Thoracic aorta (tissue), 2 donors: ENCODE results near the gene NRG2. TPM values are rescaled to one million over a fixed set of nuclear protein-coding genes. Genes with fewer than 3 reads are reported as not detected.
A peak's percentile ranks its signal among the peaks of the same experiment; 100 is the strongest.

Experiments used
- ATAC-seq: fragments of 150-250 bp; one replicate; pipeline ENCODE4 v1.8.0; 2017; ENCODE audit warnings: low read depth; ENCODE audit not compliant: insufficient number of reproducible peaks, low FRiP score
- DNase-seq: peaks from one replicate; pipeline ENCODE4 v3.0.0-alpha.2; 2020; ENCODE audit warnings: low spot score
- H3K27ac ChIP-seq, 2 donors: fragments of 200-600 bp; sonication (generic); 1 replicate in 1 of 2; 2 replicates in 1 of 2; pipeline ENCODE4 v1.5.1; 2016; ENCODE audit warnings: mild to moderate bottlenecking in 2 of 2, moderate library complexity in 2 of 2
- H3K27me3 ChIP-seq: fragments of 200-600 bp; sonication (generic); replicated peaks from 2 replicates; pipeline ENCODE4 v1.6.0; 2016; ENCODE audit warnings: mild to moderate bottlenecking; ENCODE audit not compliant: insufficient read depth
- H3K36me3 ChIP-seq: fragments of 200-600 bp; sonication (generic); one replicate; pipeline ENCODE4 v1.5.1; 2016
- H3K4me1 ChIP-seq, 2 donors: fragments of 200-600 bp; sonication (generic); 1 replicate in 1 of 2; 2 replicates in 1 of 2; pipeline versions ENCODE4 v1.5.1 to v1.6.0; 2016; ENCODE audit warnings: low read depth in 2 of 2, mild to moderate bottlenecking in 1 of 2; ENCODE audit not compliant: control insufficient read depth in 1 of 2
- H3K4me3 ChIP-seq: fragments of 200-600 bp; sonication (generic); 2 replicates; pipeline ENCODE4 v1.5.1; 2016; ENCODE audit warnings: mild to moderate bottlenecking
- H3K9me3 ChIP-seq: fragments of 200-600 bp; sonication (generic); 2 replicates; pipeline ENCODE4 v1.5.1; 2016
- total RNA-seq, 2 donors: library from RNA; depleted of rRNA; stranded (reverse); fragments of >200 nt; gene quantifications; one replicate each; pipeline versions ENCODE4 v1.1.0 to v1.2.3, GENCODE V29; 2016
- TF ChIP-seq, protein P1 (sequence below): fragments of 200-600 bp; sonication (generic); IDR thresholded peaks from one replicate; pipeline ENCODE4 v1.5.1; 2019; ENCODE audit warnings: antibody characterized with exemption

Gene NRG2
- total RNA-seq, 2 donors from 2014 or later = 2.3 to 6.9 TPM

DNA sequence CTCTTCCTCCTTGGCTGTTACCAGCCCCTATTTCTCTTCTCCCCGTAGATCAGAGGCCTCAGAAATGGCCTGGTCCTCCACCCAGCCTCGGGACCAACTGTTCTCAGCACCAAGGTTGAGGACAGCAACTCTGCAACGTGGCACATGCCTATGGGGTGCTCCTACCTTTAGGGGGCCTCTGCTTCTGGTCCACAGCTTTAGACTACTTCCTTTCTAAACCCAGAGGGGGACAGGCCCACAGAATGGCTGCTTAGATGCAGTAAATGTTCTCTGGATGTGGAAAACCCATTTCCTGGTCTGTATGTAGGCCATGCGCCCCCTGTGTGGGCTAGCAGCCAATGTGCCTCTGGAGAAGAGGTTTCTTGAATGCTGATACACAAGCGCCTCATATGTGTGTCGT is 68.4 kb downstream of the NRG2 start:
- TF ChIP-seq, protein P1, sequence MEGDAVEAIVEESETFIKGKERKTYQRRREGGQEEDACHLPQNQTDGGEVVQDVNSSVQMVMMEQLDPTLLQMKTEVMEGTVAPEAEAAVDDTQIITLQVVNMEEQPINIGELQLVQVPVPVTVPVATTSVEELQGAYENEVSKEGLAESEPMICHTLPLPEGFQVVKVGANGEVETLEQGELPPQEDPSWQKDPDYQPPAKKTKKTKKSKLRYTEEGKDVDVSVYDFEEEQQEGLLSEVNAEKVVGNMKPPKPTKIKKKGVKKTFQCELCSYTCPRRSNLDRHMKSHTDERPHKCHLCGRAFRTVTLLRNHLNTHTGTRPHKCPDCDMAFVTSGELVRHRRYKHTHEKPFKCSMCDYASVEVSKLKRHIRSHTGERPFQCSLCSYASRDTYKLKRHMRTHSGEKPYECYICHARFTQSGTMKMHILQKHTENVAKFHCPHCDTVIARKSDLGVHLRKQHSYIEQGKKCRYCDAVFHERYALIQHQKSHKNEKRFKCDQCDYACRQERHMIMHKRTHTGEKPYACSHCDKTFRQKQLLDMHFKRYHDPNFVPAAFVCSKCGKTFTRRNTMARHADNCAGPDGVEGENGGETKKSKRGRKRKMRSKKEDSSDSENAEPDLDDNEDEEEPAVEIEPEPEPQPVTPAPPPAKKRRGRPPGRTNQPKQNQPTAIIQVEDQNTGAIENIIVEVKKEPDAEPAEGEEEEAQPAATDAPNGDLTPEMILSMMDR = no peak

DNA sequence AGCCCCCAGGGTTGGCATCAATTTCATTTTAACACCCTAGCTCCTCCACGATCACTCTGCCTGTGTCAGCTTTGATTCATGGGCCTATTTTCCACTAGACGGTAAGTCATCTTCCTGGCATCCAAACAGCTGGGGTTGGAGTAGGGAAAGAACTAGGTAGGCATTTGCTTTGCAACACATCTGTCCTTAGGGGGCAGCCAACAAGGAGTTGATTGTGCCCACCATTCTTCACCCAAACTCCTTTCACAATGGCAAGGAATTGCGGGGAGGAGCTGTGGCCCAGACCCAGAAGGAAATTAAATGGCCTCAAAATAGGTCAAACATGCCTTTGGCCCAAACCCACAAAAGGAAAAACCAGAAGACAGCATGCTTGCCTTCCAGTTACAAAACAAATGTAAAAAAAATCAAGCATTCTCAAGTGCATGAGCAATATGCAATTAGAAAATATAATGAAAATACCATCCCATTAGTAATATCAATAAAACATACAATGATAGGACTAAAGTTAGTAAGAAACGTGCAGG is 71.8 kb downstream of the NRG2 start:
- Histone ChIP-seq H3K4me1 (peaks cover 3 to 12% of the 10 kb centered on the region in 2 donors), H3K4me3 (no peak overlapping the region), H3K9me3 (no peaks in the 10 kb centered on the region), H3K27ac (no peak overlapping the region), H3K36me3 (no peaks in the 10 kb centered on the region), H3K27me3 (no peaks in the 10 kb centered on the region)
- DNase-seq (no peak), ATAC-seq (no peak)
- TF ChIP-seq, protein P1 = no peak

More for the DNA sequence above, 68.4 kb downstream of the NRG2 start:
- DNase-seq (no peak), ATAC-seq (no peak)
- Histone ChIP-seq H3K27me3 (no peaks in the 10 kb centered on the region), H3K4me3 (no peak overlapping the region), H3K27ac (no peak overlapping the region), H3K9me3 (no peaks in the 10 kb centered on the region), H3K4me1 (no peaks in the 10 kb centered on the region), H3K36me3 (no peaks in the 10 kb centered on the region)

DNA sequence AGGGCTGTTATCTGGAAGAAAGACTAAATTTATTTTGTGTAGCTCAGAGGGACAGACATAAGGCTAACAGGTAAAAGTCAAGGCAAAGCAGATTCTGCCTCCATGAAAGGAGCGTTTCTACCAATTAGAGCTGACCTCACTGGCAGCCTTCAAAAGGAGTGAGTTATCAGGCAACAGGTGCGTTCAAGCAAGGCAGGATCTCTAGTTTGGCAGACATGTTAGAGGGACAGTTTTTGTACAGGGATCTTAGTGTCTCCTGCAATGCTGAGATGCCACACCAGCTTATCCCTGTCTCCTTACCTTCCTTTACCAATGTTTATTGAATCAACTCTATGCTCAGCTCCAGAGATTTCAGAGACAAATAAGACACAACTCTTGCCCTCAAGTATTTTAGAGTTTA is 73.8 kb downstream of the NRG2 start:
- DNase-seq = no peak
- TF ChIP-seq, protein P1 = no peak
- Histone ChIP-seq H3K4me3 (no peak overlapping the region), H3K9me3 (no peaks in the 10 kb centered on the region), H3K4me1 (peaks cover 3 to 12% of the 10 kb centered on the region in 2 donors), H3K36me3 (no peaks in the 10 kb centered on the region), H3K27me3 (no peaks in the 10 kb centered on the region), H3K27ac (no peak overlapping the region)
- ATAC-seq = no peak

DNA sequence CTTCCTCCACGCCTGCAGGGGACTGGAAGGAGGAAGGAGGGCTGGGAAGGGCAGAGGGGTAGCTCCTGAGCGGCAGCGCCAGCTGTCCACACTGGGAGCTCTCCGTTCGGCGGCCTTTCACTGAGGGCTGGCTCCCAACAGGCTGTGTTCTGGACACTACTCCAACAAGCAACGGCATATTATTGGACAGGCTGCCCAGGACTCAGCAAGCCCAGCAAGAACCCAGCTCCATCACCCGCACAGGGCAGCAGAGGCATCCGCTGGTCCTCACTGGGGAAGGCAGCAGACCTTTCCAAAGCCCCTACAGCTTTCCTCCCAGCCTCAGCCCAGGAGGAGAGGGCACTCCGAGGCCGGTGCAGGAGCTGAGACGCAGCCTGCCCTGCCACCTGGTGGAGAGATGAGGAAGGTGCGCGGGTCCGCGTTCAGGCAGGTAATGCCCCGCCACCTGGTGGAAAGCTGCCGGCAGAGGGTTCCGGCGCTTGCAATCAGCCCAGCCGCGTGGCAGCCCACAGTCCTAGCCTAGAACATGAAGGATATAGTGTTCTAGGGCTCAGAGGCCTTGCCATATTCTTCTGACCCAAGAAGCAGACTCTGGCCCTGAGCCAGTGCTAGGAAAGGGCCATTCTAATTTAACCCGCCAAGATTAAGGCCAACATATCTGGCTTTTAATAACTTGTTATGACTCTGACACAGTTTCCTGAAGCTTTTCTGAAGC is 74.4 kb downstream of the NRG2 start:
- no peaks in the 10 kb centered on the region for H3K27me3 ChIP-seq
- H3K36me3 ChIP-seq = no peaks in the 10 kb centered on the region
- DNase-seq = peak; percentile 32
- no peaks in the 10 kb centered on the region for H3K9me3 ChIP-seq
- TF ChIP-seq, protein P1 = peak; percentile 97
- peak overlapping the region; percentile 27 for H3K4me3 ChIP-seq
- H3K27ac ChIP-seq = no peak overlapping the region
- peak; percentile 62 for ATAC-seq
- peaks cover 3 to 12% of the 10 kb centered on the region in 2 donors for H3K4me1 ChIP-seq

DNA sequence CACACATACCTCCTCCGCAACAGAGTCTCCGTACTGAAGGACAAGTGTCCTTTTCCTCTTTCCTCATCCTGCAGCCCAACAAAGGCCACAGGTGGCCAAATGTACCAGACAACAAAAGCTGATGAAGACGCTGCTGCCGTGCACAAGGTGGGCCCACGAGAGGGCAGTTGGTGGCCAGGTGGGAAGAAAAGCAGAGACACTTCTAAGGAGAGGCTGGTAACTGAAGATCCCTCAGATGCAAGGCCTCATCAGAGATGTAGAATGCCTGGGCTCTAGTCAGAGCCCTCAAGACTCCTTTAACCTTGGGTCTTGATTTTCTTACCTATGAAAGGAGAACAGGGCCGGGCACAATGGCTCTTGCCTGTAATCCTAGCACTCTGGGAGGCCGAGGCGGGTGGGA is 75.7 kb downstream of the NRG2 start:
- Histone ChIP-seq H3K36me3 (no peaks in the 10 kb centered on the region), H3K4me3 (no peak overlapping the region), H3K27ac (no peak overlapping the region), H3K4me1 (peaks cover 3 to 12% of the 10 kb centered on the region in 2 donors), H3K27me3 (no peaks in the 10 kb centered on the region), H3K9me3 (no peaks in the 10 kb centered on the region)
- TF ChIP-seq, protein P1 = no peak
- no peak for DNase-seq
- no peak for ATAC-seq
